ENCODE results near the gene KLHL21.

KLHL21 gene

GRCh38 chr1:6634371-6635052 is 31.8 kb upstream of the KLHL21 start:
- Histone ChIP-seq H3K4me1 (ENCODE audit: control insufficient read depth, insufficient read depth, low read length) (no peaks in the 10 kb centered on the region), H3K4me3 (ENCODE audit: low read depth, low read length) (no peak overlapping the region), H3K36me3 (ENCODE audit: control insufficient read depth, insufficient read depth, low read length) (peaks cover 51% of the 10 kb centered on the region), H3K9ac (ENCODE audit: low read depth, low read length) (no peak overlapping the region), H3K27me3 (ENCODE audit: control insufficient read depth, insufficient read depth, low read length) (no peaks in the 10 kb centered on the region), H3K9me3 (ENCODE audit: control insufficient read depth, insufficient read depth, low read length) (no peaks in the 10 kb centered on the region)

DNA sequence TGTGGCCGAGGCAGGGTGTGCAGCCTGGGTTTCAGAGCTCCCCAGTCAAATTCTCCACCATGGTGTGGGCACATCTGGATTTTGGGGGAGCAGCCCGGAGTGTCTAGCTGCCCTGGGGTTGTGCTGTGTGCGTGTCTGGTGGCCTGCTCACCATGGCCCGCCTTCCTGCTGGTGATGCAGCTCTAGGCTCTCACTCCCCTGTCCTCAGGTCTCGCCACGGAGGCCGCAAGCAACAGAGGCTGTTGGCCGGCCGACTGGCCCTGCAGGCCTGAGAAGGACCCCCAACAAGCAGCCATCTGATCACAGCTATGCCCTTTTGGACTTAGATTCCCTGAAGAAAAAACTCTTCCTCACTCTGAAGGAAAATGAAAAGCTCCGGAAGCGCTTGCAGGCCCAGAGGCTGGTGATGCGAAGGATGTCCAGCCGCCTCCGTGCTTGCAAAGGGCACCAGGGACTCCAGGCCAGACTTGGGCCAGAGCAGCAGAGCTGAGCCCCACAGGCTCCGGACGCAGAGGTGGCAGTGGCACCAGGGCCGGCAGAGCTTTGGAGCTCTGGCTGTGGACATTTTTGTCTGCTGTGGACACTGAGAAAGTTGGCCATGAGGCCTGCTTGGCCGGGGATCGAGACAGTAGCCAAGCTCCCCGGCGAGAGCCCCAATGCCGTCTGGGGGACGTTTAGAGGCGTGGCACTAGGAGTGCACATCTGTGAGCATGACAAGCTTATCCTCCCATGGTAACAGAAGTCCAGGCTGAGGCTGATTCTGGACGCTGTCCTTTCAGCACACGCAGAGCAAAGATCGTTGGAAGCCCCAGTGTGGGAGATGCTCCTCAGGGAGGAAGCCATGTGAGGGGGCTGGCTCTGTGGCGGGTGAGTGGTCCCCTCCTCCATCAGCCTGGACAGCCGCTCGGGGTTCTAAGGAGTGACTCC is 30.2 kb upstream of the KLHL21 start:
- Histone ChIP-seq H3K9ac (ENCODE audit: low read depth, low read length) (no peak overlapping the region), H3K36me3 (ENCODE audit: control insufficient read depth, insufficient read depth, low read length) (peaks cover 56% of the 10 kb centered on the region), H3K27me3 (ENCODE audit: control insufficient read depth, insufficient read depth, low read length) (no peaks in the 10 kb centered on the region)

DNA sequence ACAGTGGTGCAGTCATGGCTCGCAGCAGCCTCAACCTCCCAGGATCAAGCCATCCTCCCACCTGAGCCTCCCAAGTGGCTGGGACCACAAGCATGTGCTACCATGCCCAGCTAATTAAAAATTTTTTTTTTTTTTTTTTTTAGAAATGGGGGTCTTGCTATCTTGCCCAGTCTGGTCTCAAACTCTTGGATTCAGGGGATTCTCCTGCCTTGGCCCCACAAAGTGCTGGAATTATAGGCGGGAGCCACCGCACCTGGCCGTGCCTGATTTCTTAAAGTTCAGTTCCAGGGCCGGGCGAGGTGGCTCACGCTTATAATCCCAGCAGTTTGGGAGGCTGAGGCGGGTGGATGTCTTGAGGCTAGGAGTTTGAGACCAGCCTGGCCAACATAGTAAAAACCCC is 28.4 kb upstream of the KLHL21 start:
- no peak overlapping the region for H3K4me3 ChIP-seq (ENCODE audit: low read depth, low read length)
- H3K9me3 ChIP-seq (ENCODE audit: control insufficient read depth, insufficient read depth, low read length) = no peaks in the 10 kb centered on the region
- H3K4me1 ChIP-seq (ENCODE audit: control insufficient read depth, insufficient read depth, low read length) = no peaks in the 10 kb centered on the region
- peaks cover 46% of the 10 kb centered on the region for H3K36me3 ChIP-seq (ENCODE audit: control insufficient read depth, insufficient read depth, low read length)
- no peak overlapping the region for H3K9ac ChIP-seq (ENCODE audit: low read depth, low read length)
- no peaks in the 10 kb centered on the region for H3K27me3 ChIP-seq (ENCODE audit: control insufficient read depth, insufficient read depth, low read length)

More for the DNA sequence above, 30.2 kb upstream of the KLHL21 start:
- Histone ChIP-seq H3K9me3 (ENCODE audit: control insufficient read depth, insufficient read depth, low read length) (no peaks in the 10 kb centered on the region), H3K4me1 (ENCODE audit: control insufficient read depth, insufficient read depth, low read length) (no peaks in the 10 kb centered on the region), H3K4me3 (ENCODE audit: low read depth, low read length) (no peak overlapping the region)

GRCh38 chr1:6630027-6630426 is 27.4 kb upstream of the KLHL21 start:
- H3K9ac ChIP-seq (ENCODE audit: low read depth, low read length) = no peak overlapping the region
- no peaks in the 10 kb centered on the region for H3K4me1 ChIP-seq (ENCODE audit: control insufficient read depth, insufficient read depth, low read length)
- no peaks in the 10 kb centered on the region for H3K9me3 ChIP-seq (ENCODE audit: control insufficient read depth, insufficient read depth, low read length)
- peaks cover 41% of the 10 kb centered on the region for H3K36me3 ChIP-seq (ENCODE audit: control insufficient read depth, insufficient read depth, low read length)
- no peaks in the 10 kb centered on the region for H3K27me3 ChIP-seq (ENCODE audit: control insufficient read depth, insufficient read depth, low read length)
- H3K4me3 ChIP-seq (ENCODE audit: low read depth, low read length) = no peak overlapping the region

- Histone ChIP-seq H3K9ac (ENCODE audit: low read depth, low read length) (no peak overlapping the region), H3K9me3 (ENCODE audit: control insufficient read depth, insufficient read depth, low read length) (no peaks in the 10 kb centered on the region), H3K4me1 (ENCODE audit: control insufficient read depth, insufficient read depth, low read length) (no peaks in the 10 kb centered on the region), H3K36me3 (ENCODE audit: control insufficient read depth, insufficient read depth, low read length) (peaks cover 32% of the 10 kb centered on the region), H3K27me3 (ENCODE audit: control insufficient read depth, insufficient read depth, low read length) (no peaks in the 10 kb centered on the region), H3K4me3 (ENCODE audit: low read depth, low read length) (no peak overlapping the region)
Measured at GRCh38 chr1:6628971-6629479, 26.4 kb upstream of the KLHL21 start.

DNA sequence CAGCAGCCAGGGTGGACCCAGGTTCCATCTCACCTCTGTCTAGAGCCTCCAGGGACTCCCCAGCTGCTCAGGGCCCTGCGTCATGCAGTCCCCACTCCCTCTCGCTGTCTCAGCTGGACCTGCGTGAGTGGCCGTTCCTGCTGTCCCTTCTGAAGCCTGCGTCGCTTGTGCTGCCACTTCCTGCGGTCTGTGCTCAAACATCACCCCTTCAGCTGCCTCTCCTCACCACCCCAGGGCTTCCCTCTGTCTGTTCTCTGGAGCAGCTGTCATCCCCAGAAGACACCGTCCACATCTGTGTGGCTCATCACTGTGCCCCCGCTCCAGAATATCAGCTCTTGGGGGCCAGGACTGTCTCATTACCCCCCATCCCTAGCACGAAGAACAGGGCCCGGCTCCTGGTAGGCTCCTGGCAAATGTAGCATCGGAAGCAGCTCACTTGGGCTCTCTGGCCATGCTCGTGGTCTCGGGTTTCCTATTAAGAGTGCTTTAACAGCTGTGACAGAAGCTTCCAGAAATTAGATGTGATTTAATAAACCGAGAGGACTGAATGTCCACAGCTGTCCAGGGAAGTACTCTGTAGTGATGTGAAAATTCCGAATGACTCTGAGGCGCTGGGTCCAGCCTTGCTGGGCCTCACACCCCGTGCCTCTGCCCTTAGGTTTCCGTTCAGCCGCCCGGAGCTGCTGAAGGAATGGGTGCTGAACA is 25.3 kb upstream of the KLHL21 start:
- no peak overlapping the region for H3K4me3 ChIP-seq (ENCODE audit: low read depth, low read length)
- no peaks in the 10 kb centered on the region for H3K9me3 ChIP-seq (ENCODE audit: control insufficient read depth, insufficient read depth, low read length)
- H3K27me3 ChIP-seq (ENCODE audit: control insufficient read depth, insufficient read depth, low read length) = no peaks in the 10 kb centered on the region
- H3K9ac ChIP-seq (ENCODE audit: low read depth, low read length) = no peak overlapping the region
- peaks cover 31% of the 10 kb centered on the region for H3K36me3 ChIP-seq (ENCODE audit: control insufficient read depth, insufficient read depth, low read length)
- no peaks in the 10 kb centered on the region for H3K4me1 ChIP-seq (ENCODE audit: control insufficient read depth, insufficient read depth, low read length)

DNA sequence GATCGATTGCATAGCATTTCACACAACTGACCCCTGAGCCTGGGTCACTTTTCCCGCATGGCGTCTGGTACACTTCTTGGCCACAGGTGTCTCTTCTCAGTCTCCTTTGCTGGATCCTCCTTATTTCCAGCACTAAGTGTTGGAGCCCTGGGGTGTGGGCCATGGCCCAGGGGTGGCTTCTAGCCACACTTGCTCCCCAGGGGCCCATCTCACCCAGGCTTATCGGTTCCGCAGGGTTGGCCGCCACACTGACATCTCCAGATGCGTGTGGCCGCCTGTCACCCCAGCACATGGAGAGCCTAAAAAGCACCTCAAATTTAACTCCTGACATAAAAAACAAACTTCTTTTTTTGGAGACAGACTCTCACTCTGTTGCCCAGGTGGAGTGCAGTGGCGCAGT is 24.4 kb upstream of the KLHL21 start:
- Histone ChIP-seq H3K9ac (ENCODE audit: low read depth, low read length) (no peak overlapping the region), H3K4me1 (ENCODE audit: control insufficient read depth, insufficient read depth, low read length) (no peaks in the 10 kb centered on the region), H3K4me3 (ENCODE audit: low read depth, low read length) (no peak overlapping the region), H3K9me3 (ENCODE audit: control insufficient read depth, insufficient read depth, low read length) (no peaks in the 10 kb centered on the region), H3K27me3 (ENCODE audit: control insufficient read depth, insufficient read depth, low read length) (no peaks in the 10 kb centered on the region), H3K36me3 (ENCODE audit: control insufficient read depth, insufficient read depth, low read length) (peaks cover 33% of the 10 kb centered on the region)

- peak overlapping the region; percentile 75 for H3K4me3 ChIP-seq (ENCODE audit: low read depth, low read length)
- peak overlapping the region; percentile 8 for H3K9ac ChIP-seq (ENCODE audit: low read depth, low read length)
- H3K27me3 ChIP-seq (ENCODE audit: control insufficient read depth, insufficient read depth, low read length) = no peaks in the 10 kb centered on the region
- H3K36me3 ChIP-seq (ENCODE audit: control insufficient read depth, insufficient read depth, low read length) = peaks cover 44% of the 10 kb centered on the region
- H3K9me3 ChIP-seq (ENCODE audit: control insufficient read depth, insufficient read depth, low read length) = no peaks in the 10 kb centered on the region
- H3K4me1 ChIP-seq (ENCODE audit: control insufficient read depth, insufficient read depth, low read length) = no peaks in the 10 kb centered on the region
Measured at GRCh38 chr1:6625584-6626149, 23.0 kb upstream of the KLHL21 start.

GRCh38 chr1:6624710-6625583 is 22.3 kb upstream of the KLHL21 start, which contains the start of gene THAP3:
TSS of gene THAP3 (plus strand) at chr1:6624868. CDS start at chr1:6625219, 351 bp downstream.
- Histone ChIP-seq H3K4me1 (ENCODE audit: control insufficient read depth, insufficient read depth, low read length) (no peaks in the 10 kb centered on the region), H3K9me3 (ENCODE audit: control insufficient read depth, insufficient read depth, low read length) (no peaks in the 10 kb centered on the region), H3K4me3 (ENCODE audit: low read depth, low read length) (peak within 1 kb of the TSS; percentile 77), H3K27me3 (ENCODE audit: control insufficient read depth, insufficient read depth, low read length) (no peaks in the 10 kb centered on the region), H3K36me3 (ENCODE audit: control insufficient read depth, insufficient read depth, low read length) (peaks cover 50% of the 10 kb centered on the region), H3K9ac (ENCODE audit: low read depth, low read length) (peak within 1 kb of the TSS; percentile 60)

- no peaks in the 10 kb centered on the region for H3K4me1 ChIP-seq (ENCODE audit: control insufficient read depth, insufficient read depth, low read length)
- no peaks in the 10 kb centered on the region for H3K9me3 ChIP-seq (ENCODE audit: control insufficient read depth, insufficient read depth, low read length)
- peaks cover 46% of the 10 kb centered on the region for H3K36me3 ChIP-seq (ENCODE audit: control insufficient read depth, insufficient read depth, low read length)
Measured at GRCh38 chr1:6623269-6623965, 20.7 kb upstream of the KLHL21 start.

More at GRCh38 chr1:6623269-6623965, 20.7 kb upstream of the KLHL21 start:
- H3K27me3 ChIP-seq (ENCODE audit: control insufficient read depth, insufficient read depth, low read length) = no peaks in the 10 kb centered on the region
- H3K4me3 ChIP-seq (ENCODE audit: low read depth, low read length) = no peak overlapping the region
- no peak overlapping the region for H3K9ac ChIP-seq (ENCODE audit: low read depth, low read length)

Data from iPS-15b (cell line).